ENCODE data around the gene PSMC1.

PSMC1 gene

DNA sequence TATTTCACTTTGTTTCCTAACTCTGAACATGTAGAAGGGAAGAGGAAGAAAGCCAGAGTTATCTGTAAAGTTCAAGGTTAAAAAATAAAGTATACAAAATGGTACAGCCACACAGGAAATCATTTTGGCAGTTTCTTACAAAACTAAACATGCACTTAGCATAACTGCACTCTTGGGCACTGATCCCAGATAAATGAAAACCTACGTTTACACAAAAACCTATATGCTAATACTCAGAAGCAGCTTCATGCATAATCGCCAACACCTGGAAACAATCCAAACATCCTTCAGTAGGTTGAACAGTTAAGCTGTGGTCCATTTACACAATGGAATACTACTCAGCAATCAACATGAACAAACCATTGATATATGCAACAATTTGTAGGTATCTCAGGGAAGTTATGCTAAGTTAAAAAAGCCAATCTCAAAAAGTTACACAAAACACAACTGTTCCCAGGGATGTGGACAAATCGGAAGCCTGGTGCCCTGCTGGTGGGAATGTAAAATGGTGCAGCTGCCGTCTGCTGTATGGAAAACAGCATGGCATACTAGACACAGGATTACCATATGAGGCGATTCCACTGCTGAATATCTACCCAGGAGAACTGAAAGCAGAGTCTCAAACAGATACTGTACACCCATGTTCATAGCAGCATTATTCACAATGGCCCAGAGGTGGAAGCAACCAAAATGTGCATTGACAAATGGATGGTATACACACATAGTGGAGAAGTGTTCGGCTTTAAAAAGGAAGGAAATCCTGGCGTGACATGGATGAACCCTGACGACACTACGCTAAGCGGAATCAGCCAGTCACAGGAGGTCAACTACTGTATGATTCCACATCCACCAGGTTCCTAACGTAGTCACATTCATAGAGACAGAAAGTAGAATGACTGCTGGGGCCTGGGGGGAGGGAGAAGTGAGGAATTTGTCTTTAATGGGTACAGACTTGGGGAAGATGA lies 37.7 kb downstream of the PSMC1 start:
- no peak overlapping the region for H3K4me3 ChIP-seq (ENCODE audit: low read length in 2 of 2)
- H3K27me3 ChIP-seq (ENCODE audit: control insufficient read depth in 1 of 2, insufficient read depth in 2 of 2, low read length in 2 of 2), result no peaks in the 10 kb centered on the region
- H3K36me3 ChIP-seq (ENCODE audit: control insufficient read depth in 2 of 2, insufficient read depth in 2 of 2, low read length in 2 of 2), result peaks cover 26 to 43% of the 10 kb centered on the region in 2 donors
- H3K27ac ChIP-seq (ENCODE audit: low read length), result no peak overlapping the region
- H3K4me1 ChIP-seq (ENCODE audit: control insufficient read depth, insufficient read depth, low read length), result peaks cover 7% of the 10 kb centered on the region
- H3K9ac ChIP-seq (ENCODE audit: low read length in 2 of 2), result no peak overlapping the region
- H3K9me3 ChIP-seq (ENCODE audit: control insufficient read depth in 2 of 2, low read length in 2 of 2), result no peaks in the 10 kb centered on the region

DNA sequence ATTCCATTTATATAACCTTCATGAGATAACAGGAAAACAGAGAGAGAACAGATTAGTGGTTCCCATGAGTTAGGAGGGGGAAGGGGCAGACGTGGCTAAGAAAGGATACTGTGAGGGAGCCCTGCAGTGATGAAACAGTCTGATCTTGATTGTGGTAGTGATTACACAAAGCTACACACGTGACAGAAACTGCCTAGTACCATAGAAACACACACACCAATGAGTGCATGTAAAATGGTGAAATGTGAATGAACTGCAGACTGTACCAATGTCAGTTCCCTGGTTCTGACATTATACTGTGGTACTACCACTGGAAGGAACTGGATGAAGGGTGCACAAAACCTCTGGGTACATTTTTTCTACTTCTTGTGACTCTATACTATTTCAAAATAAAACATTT lies 38.5 kb downstream of the PSMC1 start:
- Histone ChIP-seq H3K27me3 (ENCODE audit: control insufficient read depth in 1 of 2, insufficient read depth in 2 of 2, low read length in 2 of 2) (no peaks in the 10 kb centered on the region), H3K4me3 (ENCODE audit: low read length in 2 of 2) (no peak overlapping the region), H3K27ac (ENCODE audit: low read length) (no peak overlapping the region), H3K4me1 (ENCODE audit: control insufficient read depth, insufficient read depth, low read length) (peaks cover 7% of the 10 kb centered on the region), H3K36me3 (ENCODE audit: control insufficient read depth in 2 of 2, insufficient read depth in 2 of 2, low read length in 2 of 2) (peaks cover 23 to 38% of the 10 kb centered on the region in 2 donors), H3K9me3 (ENCODE audit: control insufficient read depth in 2 of 2, low read length in 2 of 2) (no peaks in the 10 kb centered on the region), H3K9ac (ENCODE audit: low read length in 2 of 2) (no peak overlapping the region)

- H3K27ac ChIP-seq (ENCODE audit: low read length), result no peak overlapping the region
Measured at GRCh38 chr14:90295870-90296516, 39.6 kb downstream of the PSMC1 start.

DNA sequence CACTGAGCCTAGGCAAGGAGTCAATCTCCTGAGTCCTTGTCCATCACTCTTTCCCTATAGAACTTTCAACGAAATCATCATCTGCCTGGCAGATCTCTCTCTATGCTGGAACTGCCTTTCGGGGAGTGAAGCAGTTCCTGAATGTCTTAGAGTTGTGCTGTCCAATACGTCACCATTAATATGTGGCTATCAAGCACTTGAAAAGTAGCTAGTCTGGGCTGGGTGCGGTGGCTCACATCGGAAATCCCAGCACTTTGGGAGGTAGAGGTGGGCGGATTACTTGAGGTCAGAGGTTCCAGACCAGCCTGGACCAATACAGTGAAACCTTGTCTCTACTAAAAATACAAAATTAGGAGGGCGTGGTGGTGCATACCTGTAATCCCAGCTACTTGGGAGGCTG lies 40.3 kb downstream of the PSMC1 start:
- peaks cover 16 to 28% of the 10 kb centered on the region in 2 donors for H3K36me3 ChIP-seq (ENCODE audit: control insufficient read depth in 2 of 2, insufficient read depth in 2 of 2, low read length in 2 of 2)
- H3K4me1 ChIP-seq (ENCODE audit: control insufficient read depth, insufficient read depth, low read length), result peaks cover 7% of the 10 kb centered on the region
- no peaks in the 10 kb centered on the region for H3K9me3 ChIP-seq (ENCODE audit: control insufficient read depth in 2 of 2, low read length in 2 of 2)
- H3K27me3 ChIP-seq (ENCODE audit: control insufficient read depth in 1 of 2, insufficient read depth in 2 of 2, low read length in 2 of 2), result no peaks in the 10 kb centered on the region
- no peak overlapping the region for H3K27ac ChIP-seq (ENCODE audit: low read length)
- no peak overlapping the region for H3K9ac ChIP-seq (ENCODE audit: low read length in 2 of 2)
- no peak overlapping the region for H3K4me3 ChIP-seq (ENCODE audit: low read length in 2 of 2)

More at GRCh38 chr14:90295870-90296516, 39.6 kb downstream of the PSMC1 start:
- Histone ChIP-seq H3K9me3 (ENCODE audit: control insufficient read depth in 2 of 2, low read length in 2 of 2) (no peaks in the 10 kb centered on the region), H3K9ac (ENCODE audit: low read length in 2 of 2) (no peak overlapping the region), H3K36me3 (ENCODE audit: control insufficient read depth in 2 of 2, insufficient read depth in 2 of 2, low read length in 2 of 2) (peaks cover 19 to 32% of the 10 kb centered on the region in 2 donors), H3K4me1 (ENCODE audit: control insufficient read depth, insufficient read depth, low read length) (peaks cover 7% of the 10 kb centered on the region), H3K27me3 (ENCODE audit: control insufficient read depth in 1 of 2, insufficient read depth in 2 of 2, low read length in 2 of 2) (no peaks in the 10 kb centered on the region), H3K4me3 (ENCODE audit: low read length in 2 of 2) (no peak overlapping the region)

- H3K4me3 ChIP-seq (ENCODE audit: low read length in 2 of 2), result no peak overlapping the region
- H3K27ac ChIP-seq (ENCODE audit: low read length), result peak overlapping the region; percentile 86
- peaks cover 17% of the 10 kb centered on the region for H3K4me1 ChIP-seq (ENCODE audit: control insufficient read depth, insufficient read depth, low read length)
- no peak overlapping the region for H3K9ac ChIP-seq (ENCODE audit: low read length in 2 of 2)
- H3K27me3 ChIP-seq (ENCODE audit: control insufficient read depth in 1 of 2, insufficient read depth in 2 of 2, low read length in 2 of 2), result no peaks in the 10 kb centered on the region
- H3K9me3 ChIP-seq (ENCODE audit: control insufficient read depth in 2 of 2, low read length in 2 of 2), result no peaks in the 10 kb centered on the region
- peaks cover 7 to 19% of the 10 kb centered on the region in 2 donors for H3K36me3 ChIP-seq (ENCODE audit: control insufficient read depth in 2 of 2, insufficient read depth in 2 of 2, low read length in 2 of 2)
Measured at GRCh38 chr14:90297876-90298629, 41.7 kb downstream of the PSMC1 start.

DNA sequence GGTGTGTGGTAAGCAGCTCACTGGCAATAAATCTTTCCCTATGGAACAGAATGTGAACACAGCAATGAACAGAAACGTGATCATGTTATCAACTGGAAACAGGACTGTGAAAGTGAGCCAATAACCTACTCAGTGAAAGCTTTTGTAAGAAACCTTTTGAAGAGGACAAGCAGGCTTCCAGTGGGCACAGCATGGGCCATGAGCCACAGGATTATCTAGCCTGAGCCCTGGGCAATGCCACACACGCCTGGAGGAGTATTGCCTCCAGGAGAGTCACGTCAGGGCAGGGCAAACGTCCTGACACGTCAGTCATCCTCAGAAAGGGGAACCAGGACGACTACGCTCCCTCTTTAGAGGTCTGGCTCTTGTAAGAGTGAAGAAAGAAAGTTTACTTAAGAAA lies 43.1 kb downstream of the PSMC1 start:
- Histone ChIP-seq H3K27me3 (ENCODE audit: control insufficient read depth in 1 of 2, insufficient read depth in 2 of 2, low read length in 2 of 2) (no peaks in the 10 kb centered on the region), H3K4me3 (ENCODE audit: low read length in 2 of 2) (no peak overlapping the region), H3K9me3 (ENCODE audit: control insufficient read depth in 2 of 2, low read length in 2 of 2) (no peaks in the 10 kb centered on the region), H3K4me1 (ENCODE audit: control insufficient read depth, insufficient read depth, low read length) (peaks cover 17% of the 10 kb centered on the region), H3K27ac (ENCODE audit: low read length) (peak overlapping the region; percentile 86), H3K36me3 (ENCODE audit: control insufficient read depth in 2 of 2, insufficient read depth in 2 of 2, low read length in 2 of 2) (peaks cover 9 to 14% of the 10 kb centered on the region in 2 donors), H3K9ac (ENCODE audit: low read length in 2 of 2) (peak overlapping the region in 1 of 2 donors; percentile 37)

GRCh38 chr14:90300611-90301047 lies 44.3 kb downstream of the PSMC1 start:
- peaks cover 6 to 10% of the 10 kb centered on the region in 2 donors for H3K36me3 ChIP-seq (ENCODE audit: control insufficient read depth in 2 of 2, insufficient read depth in 2 of 2, low read length in 2 of 2)
- no peaks in the 10 kb centered on the region for H3K27me3 ChIP-seq (ENCODE audit: control insufficient read depth in 1 of 2, insufficient read depth in 2 of 2, low read length in 2 of 2)
- no peaks in the 10 kb centered on the region for H3K9me3 ChIP-seq (ENCODE audit: control insufficient read depth in 2 of 2, low read length in 2 of 2)
- H3K4me3 ChIP-seq (ENCODE audit: low read length in 2 of 2), result no peak overlapping the region
- peak overlapping the region; percentile 86 for H3K27ac ChIP-seq (ENCODE audit: low read length)
- H3K9ac ChIP-seq (ENCODE audit: low read length in 2 of 2), result no peak overlapping the region
- H3K4me1 ChIP-seq (ENCODE audit: control insufficient read depth, insufficient read depth, low read length), result peaks cover 17% of the 10 kb centered on the region

- H3K9me3 ChIP-seq (ENCODE audit: control insufficient read depth in 2 of 2, low read length in 2 of 2), result no peaks in the 10 kb centered on the region
- no peak overlapping the region for H3K4me3 ChIP-seq (ENCODE audit: low read length in 2 of 2)
- no peaks in the 10 kb centered on the region for H3K27me3 ChIP-seq (ENCODE audit: control insufficient read depth in 1 of 2, insufficient read depth in 2 of 2, low read length in 2 of 2)
- H3K4me1 ChIP-seq (ENCODE audit: control insufficient read depth, insufficient read depth, low read length), result peaks cover 17% of the 10 kb centered on the region
- H3K27ac ChIP-seq (ENCODE audit: low read length), result peak overlapping the region; percentile 72
- H3K9ac ChIP-seq (ENCODE audit: low read length in 2 of 2), result peak overlapping the region; percentile 21 to 39
- H3K36me3 ChIP-seq (ENCODE audit: control insufficient read depth in 2 of 2, insufficient read depth in 2 of 2, low read length in 2 of 2), result peaks cover 6 to 8% of the 10 kb centered on the region in 2 donors
Measured at GRCh38 chr14:90301122-90301521, 44.8 kb downstream of the PSMC1 start.

- Histone ChIP-seq H3K4me1 (ENCODE audit: control insufficient read depth, insufficient read depth, low read length) (peaks cover 17% of the 10 kb centered on the region), H3K27me3 (ENCODE audit: control insufficient read depth in 1 of 2, insufficient read depth in 2 of 2, low read length in 2 of 2) (no peaks in the 10 kb centered on the region), H3K27ac (ENCODE audit: low read length) (peak overlapping the region; percentile 53), H3K9me3 (ENCODE audit: control insufficient read depth in 2 of 2, low read length in 2 of 2) (no peaks in the 10 kb centered on the region), H3K9ac (ENCODE audit: low read length in 2 of 2) (no peak overlapping the region), H3K4me3 (ENCODE audit: low read length in 2 of 2) (no peak overlapping the region), H3K36me3 (ENCODE audit: control insufficient read depth in 2 of 2, insufficient read depth in 2 of 2, low read length in 2 of 2) (peaks cover 3 to 6% of the 10 kb centered on the region in 2 donors)
Measured at GRCh38 chr14:90301668-90302090, 45.3 kb downstream of the PSMC1 start.

DNA sequence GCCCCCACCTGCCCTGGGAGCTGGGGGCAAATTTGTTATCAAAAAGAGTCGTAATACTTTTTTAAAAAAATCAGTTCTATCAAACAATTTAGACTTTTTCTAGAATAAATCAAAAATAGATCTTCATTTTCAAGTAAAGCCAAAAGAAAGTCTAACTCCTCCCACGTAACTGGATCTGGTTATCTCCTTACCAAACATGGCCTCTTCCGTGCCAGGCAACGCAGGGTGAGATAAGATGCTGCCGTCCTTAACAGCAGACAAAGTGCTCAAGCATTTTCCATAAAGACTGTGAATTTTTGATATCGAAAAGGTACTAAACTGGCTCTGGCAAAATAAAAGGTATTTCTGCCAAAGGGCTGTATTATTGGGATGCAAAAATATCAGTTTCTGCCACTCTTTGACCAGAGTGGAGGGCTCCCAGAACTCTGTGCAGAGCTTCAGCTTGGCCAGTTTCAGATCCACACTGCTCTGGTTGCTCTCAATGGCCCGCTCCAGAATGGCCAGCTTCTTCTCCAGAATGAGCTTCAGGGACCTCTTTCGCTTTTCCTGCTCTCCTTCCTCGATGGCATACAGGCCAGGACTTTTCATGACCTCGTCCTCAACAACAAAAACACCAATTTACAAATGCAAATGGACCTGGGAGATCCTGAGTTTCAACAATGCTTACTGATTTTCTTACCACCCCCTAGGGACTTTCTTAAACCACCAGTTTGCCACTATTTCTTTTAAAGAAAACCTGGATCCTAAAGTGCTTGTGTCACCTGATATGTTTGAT lies 46.4 kb downstream of the PSMC1 start:
- Histone ChIP-seq H3K4me3 (ENCODE audit: low read length in 2 of 2) (no peak overlapping the region), H3K27ac (ENCODE audit: low read length) (peak overlapping the region; percentile 53), H3K36me3 (ENCODE audit: control insufficient read depth in 2 of 2, insufficient read depth in 2 of 2, low read length in 2 of 2) (peaks cover 3 to 6% of the 10 kb centered on the region in 2 donors)

More for the DNA sequence above, 46.4 kb downstream of the PSMC1 start:
- no peak overlapping the region for H3K9ac ChIP-seq (ENCODE audit: low read length in 2 of 2)
- no peaks in the 10 kb centered on the region for H3K27me3 ChIP-seq (ENCODE audit: control insufficient read depth in 1 of 2, insufficient read depth in 2 of 2, low read length in 2 of 2)
- peaks cover 17% of the 10 kb centered on the region for H3K4me1 ChIP-seq (ENCODE audit: control insufficient read depth, insufficient read depth, low read length)
- no peaks in the 10 kb centered on the region for H3K9me3 ChIP-seq (ENCODE audit: control insufficient read depth in 2 of 2, low read length in 2 of 2)

Data from stomach smooth muscle (tissue), 2 donors.